GM18505 (cell line): ENCODE data around the gene CCNF.
"Not testable (repeated sequence)": the region's sequence is repeated elsewhere in the genome, so short reads cannot be mapped to it uniquely, and the experiment has no call there.

ENCODE experiments used
- ATAC-seq: cut with Tn5 transposase; IDR thresholded peaks from one replicate; pipeline ENCODE4 v1.9.1; 2021; ENCODE audit not compliant: unreplicated experiment
- POLR2A ChIP-seq: IDR thresholded peaks from 4 replicates; pipeline ENCODE4 v1.6.1; 2011; ENCODE audit warnings: borderline replicate concordance; ENCODE audit not compliant: insufficient read depth, insufficient read length; ENCODE audit errors: extremely low read depth

The CCNF gene

DNA sequence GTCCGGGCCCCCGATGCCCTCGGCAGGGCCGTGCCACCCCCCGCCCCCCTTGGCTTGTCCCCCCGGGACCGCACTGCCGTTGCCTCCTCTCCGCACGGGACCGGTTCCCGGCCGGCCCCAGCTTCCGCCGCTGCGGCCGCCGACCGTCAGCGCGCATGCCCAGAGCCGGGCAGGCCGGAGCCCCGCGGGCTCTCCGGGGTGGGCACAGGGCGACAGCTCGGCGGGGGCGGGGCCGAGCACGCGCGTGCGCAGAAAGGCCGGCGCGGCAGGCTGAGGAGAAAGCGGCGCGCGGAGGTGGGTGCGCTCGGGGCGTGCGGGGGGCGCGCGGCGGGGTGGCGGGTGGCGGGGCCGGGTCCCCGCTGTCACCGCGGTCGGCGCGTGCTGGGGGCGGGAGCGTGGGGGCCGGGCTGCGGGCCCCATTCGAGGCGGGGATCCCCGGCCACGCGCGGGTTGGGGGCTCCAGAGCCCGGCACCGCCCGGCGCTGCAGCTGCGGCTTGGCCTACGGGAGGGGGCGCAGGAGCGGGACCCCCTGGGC, 45.7 kb downstream of the CCNF start, which contains the start of gene TBC1D24:
Gene TBC1D24 (plus strand): TSS at position 251 of the 536 bp plus-strand sequence. CDS start 21,022 bp downstream, outside the sequence.
- ATAC-seq, result peak; percentile 47
- TF ChIP-seq POLR2A, result peak; percentile 80

DNA sequence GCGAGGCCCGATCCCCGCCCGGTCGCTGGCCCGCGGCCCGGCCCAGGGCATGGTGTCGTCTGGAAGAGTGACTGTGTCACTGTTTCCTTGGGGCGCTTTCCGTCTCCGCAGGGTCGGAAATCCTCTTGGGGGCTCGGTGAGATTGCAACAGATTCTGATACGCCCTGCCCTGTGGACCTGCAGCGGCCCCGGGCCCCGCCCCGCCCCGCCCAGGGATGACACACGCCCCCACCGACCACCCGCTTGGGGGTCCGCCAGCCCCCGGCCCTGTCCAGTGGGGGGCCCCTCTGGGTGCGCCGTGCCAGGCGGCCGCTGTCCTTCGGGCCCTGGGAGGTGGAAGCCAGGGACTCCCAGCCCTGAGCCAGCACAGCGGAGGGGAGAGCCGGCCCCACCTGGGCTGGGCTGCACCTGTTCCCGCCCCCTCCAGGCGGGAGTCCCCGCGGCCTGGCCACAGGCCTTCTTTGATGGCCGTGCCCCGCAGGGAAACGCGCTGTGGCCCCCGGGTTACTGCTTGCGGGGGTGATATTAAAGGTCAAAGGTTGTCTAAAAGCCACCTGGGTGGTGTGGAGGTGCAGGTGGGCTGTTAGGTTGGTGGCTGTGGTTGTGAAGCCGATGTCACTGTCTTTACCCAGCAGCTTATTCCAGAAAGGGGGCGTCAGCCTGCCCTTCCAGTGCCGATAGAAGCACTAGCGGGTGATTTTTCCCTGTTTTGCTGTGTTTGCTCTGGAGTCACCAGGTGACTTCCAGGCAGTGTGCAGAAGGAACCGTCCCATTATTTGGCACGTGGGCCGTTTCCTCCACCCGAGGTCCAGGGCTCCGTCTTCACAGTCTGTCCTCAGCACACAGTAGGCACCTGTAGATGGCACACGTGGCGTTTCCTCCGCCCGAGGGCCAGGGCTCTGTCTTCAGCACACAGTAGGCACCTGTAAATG, 46.4 kb downstream of the CCNF start:
- TF ChIP-seq POLR2A, result no peak
- ATAC-seq, result peak; percentile 5

DNA sequence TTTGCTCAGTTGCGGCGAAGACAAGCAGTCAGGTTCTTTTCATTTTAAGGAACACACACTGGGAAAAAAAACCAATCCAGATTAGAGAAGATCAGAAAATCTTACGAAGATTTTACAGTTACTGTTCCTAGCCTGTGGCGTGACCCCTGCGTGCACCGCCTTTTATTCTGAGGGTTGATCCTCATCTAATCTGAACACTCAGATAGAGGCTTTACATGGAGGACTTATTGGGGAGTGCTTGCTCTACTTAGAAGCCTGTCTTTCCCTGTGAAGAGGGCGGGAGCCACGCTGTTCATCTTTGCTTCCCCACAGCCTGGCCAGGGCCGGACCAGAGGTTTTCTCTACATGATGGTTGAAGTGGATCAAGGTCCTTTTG, 47.1 kb downstream of the CCNF start:
- no peak for TF ChIP-seq POLR2A
- no peak for ATAC-seq

DNA sequence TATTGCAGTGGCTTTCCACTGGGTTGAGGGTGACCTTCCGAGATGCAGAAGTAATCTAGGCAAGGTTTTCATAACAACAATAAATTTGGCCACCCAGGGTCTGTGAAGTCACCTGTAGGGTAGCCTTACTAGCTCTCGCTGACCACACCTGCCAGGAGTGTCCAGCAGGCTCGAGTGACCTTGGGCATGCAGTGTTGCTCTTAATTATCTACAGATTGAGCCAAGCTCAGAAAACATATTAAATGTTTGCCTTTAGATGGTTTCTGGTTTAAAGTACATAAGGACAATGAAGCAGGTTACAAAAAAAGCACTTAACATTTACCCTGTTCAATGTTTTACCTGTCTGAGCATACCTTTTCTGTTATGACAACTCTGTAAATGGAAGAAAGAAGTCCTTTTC, 47.5 kb downstream of the CCNF start:
- ATAC-seq, result no peak
- no peak for TF ChIP-seq POLR2A

DNA sequence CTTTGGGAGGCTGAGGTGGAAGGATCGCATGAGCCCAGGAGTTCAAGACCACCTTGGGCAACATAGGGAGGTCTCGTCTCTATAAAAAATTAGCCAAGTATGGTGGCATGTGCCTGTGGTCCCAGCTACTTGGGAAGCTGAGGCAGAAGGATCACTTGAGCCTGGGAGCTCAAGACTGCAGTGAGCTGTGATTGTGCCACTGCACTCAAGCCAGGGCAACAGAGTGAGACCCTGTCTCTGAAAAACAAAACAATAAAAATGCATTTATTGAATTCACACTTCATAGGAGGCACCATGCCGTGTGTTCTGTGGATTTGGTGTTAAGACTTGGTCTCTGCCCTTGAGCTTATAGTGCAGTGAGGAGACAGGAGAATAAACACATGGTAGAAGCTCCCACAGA, 48.1 kb downstream of the CCNF start:
- no peak for TF ChIP-seq POLR2A
- no peak for ATAC-seq

DNA sequence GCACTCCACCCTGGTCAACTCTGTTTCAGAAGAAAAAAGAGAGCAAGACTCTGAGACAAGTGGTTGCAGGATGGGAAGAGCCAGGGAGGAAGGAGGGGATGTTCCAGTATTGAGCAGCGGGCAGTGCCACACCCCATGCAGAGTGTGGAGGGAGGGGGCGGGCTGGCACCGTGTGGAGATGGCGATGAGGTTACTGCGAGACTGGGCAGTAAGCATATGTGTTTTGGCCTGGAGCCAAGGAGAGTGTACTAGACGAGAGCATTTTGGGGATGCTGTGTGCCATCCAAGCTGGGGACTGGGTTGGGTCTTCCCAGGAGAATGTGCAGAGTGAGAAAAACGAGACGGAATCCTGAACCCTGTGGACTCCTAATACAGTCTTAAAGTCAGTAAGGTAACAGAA, 49.0 kb downstream of the CCNF start:
- ATAC-seq, result no peak
- no peak for TF ChIP-seq POLR2A

DNA sequence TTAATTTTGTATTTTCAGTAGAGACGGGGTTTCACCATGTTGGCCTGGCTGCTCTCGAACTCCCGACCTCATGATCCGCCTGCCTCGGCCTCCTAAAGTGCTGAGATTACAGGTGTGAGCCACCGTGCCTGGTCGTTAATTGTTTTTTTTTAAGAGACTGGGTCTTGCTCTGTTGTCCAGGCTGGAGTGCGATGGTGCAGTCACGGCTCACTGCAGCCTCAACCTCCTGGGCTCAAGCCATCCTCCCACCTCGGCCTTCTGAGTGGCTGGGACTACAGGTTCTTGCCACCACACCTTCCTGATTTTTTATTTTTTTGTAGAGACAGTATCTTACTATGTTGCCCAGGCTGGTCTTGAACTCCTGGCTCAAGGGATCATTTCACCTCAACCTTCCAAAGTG, 50.7 kb downstream of the CCNF start:
- not testable (repeated sequence) for ATAC-seq

DNA sequence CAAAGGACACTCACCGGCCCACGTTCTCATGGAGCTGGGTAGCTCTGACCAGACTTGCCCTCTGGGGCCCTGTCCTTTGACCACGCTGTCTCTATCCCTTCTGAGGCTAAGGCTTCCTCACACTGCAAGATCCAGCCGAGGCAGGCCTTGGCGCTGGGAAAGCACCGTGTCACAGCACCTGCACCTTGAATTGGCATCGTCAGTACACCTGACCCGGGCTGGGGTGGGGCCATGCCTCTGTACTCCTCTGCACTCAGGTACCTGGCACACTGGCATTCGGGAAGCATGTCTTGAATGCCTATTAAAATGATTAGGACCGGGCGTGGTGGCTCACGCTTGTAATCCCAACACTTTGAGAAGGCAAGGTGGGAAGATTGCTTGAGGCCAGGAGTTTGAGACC, 51.7 kb downstream of the CCNF start:
- no peak for TF ChIP-seq POLR2A
- ATAC-seq, result no peak

DNA sequence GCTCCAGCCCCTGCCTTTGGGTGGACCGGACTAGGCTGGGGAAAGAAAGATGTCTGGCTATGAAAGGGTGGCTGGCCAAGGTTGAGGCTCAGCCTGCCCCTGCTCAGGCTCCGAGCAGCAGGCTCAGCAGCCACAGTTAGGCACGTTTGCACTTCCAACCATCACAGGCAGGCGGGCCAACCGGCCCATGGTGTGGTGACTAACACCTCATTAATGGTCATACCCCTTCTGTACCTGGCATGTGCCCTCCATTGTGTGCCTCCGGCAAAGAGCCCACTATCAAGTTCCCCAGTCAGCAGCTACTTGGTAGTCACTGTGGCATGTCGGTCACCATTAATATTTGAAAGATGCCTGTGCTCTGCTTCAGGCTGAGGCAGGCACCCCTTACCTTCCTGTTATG, 52.4 kb downstream of the CCNF start:
- TF ChIP-seq POLR2A, result no peak
- no peak for ATAC-seq

DNA sequence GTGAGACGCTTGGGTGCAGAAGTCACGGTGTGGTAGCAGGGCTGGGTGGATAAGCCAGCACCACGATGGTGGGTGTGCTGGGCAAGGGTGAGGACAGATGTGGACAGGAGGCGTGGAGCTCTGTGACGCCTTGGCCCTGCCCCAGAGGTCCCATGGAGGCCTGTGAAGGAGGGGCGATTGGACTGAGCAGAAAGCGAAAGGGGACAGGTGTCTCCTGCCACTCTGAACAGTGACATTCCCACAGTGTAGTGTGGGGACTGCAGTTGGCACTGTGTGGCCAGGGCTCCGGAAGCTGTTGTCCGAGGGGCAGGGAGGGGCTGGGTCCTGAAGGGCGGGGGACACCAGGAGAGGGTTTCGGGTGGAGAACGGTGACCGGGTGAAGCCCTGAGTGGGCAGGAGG, 53.0 kb downstream of the CCNF start:
- ATAC-seq, result no peak
- no peak for TF ChIP-seq POLR2A

DNA sequence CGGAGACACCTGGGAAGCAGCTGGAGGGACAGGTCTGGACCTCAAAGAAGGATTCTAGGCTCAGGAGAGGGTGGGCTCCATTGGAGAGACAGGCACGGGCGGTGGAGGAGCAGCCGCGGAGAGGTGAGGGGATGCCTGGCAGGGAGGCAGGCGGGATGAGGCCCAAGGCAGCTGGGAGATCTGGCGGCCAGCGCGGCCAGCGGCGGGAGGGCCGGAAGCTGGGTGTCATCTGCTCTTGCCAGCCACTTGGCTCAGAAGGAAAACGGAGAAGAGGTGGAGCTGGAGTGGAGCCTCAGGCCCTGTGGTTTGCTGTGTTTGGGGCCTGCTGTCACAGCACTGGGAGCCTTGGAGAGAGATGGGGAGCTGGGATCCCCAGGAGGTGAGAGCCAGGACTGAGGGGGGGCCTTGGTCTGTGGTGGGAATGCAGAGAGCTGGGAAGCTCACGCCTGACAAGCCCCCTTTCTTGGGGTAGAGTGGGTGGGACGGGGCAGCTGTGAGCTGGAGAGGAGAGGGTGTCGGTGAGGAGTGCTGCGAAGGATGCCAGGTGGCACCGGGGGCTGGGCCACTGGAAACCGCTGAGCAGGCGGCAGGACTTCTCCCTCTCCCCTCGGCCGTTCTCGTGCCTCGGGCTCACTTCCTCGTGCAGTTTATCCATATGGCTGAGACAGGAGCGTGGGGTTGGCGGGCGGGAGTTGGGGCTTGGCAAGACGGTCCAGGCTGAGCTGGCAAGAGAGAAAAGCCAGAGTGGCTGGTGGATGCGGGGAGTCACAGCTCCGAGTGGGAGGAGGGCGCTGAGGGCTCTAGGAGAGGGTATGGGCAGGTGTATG, 53.7 kb downstream of the CCNF start:
- no peak for ATAC-seq
- no peak for TF ChIP-seq POLR2A

DNA sequence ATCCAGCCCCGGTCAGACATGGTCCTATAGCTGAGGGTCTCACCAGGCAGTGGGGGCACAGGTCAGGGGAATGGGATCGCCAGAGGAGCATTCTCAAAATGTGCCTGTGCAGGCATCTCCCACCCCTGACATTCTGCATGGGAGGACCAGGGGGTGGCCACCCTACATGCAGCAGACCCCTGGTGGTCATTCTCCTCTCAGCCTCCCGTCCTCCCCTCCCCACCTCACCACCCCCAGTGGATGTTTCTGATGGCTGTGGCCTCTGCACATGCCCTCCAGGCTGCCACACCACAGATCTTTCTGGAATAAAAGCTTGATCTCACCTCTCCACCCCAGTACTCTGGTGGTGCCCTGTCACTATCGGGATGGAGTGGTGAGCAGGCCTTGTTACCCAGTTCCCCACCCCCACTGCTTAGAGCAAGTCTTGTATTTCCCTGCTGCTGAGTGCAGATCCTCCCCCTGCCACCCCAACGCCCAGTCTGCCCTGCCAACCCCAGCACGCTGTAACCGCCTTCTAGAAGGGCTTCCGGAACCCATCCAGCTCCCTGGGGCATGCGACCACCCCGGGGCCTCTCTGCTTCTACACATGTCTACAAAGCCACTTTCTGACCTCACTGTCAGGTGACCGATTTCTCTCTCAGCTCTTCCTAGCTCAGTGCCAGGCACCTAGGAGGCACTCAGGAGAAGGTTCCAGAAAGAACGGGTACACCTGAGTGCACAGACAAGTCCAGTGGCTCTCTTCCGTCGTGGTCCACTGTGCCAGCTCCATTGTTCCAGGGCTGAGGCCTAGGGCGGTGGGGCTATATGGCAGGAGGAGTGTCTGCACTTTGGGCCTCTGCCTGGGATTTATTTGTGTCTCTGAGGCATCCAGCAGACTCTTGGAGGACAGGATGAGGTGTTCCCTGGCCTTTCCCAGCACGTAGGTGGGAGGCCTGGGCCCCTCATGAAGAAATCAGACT, 55.0 kb downstream of the CCNF start:
- ATAC-seq, result no peak
- no peak for TF ChIP-seq POLR2A
